Inferior parietal cortex (tissue), 1 donor: ENCODE measurements around the gene RMI1.
"Not testable (repeated sequence)": the region's sequence is repeated elsewhere in the genome, so short reads cannot be mapped to it uniquely, and the experiment has no call there.

ENCODE experiments used
- DNase-seq: peaks from one replicate; pipeline ENCODE4 v3.0.0-alpha.2; 2016; ENCODE audit errors: extremely low spot score

The RMI1 gene

GRCh38 chr9:84003246-84003645 is 22.6 kb downstream of the RMI1 start:
- no peak for DNase-seq

DNA sequence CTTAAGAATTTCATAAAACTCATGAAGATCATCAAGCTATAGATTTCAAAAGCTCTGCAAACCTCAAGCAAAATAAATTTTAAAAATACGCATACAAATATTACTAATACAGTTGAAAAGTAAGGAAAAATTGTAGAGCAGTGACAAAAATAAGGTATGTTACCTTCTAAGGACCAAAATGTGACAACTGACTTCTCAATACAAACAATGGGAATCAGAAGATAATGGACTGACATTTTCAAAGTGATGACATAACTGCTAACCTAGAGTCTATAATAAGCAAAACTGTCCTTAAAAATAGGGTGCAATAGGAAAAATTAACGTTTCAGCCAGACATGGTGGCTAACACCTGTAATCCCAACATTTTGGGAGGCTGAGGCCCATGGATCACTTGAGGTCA is 27.1 kb downstream of the RMI1 start:
- no peak for DNase-seq

DNA sequence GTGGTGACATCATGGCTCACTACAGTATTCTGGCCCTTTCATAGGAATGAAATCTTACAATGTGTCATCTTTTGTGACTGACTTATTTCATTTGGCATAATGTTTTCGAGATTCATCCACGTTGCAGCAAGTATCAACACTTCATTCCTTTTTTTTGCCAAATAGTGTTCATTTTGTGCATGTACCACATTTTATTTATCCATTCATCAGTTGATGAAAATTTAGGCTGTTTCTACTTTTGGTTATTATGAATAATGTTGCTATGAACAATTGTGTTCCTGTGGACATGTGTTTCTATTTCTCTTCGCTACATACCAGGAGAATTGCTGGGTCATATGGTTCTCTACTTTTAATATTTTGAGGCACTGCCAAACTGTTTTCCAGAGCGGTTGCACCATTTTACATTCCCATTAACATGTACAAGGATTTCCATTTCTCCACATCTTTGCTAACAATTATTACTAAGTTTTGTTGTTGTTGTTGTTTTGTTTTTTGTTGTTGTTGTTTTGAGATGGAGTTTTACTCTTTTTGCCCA is 43.5 kb downstream of the RMI1 start:
- no peak for DNase-seq

DNA sequence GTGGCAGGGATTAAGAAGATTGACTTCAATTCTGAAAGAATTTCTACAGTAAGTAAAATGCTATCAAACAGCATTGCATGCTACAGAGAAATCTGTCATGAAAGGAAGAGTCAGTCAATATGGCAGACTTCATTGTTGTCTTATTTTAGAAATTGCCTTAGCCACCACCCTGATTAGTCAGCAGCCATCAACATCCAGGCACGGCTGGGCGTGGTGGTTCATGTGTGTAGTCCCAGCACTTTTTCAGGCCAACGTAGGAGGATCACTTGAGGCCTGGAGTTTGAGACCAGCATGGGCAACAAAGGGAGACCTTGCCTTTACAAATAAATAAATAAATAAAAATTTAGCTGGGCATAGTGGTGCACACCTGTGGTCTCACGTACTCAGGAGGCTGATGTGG is 46.6 kb downstream of the RMI1 start:
- no peak for DNase-seq

GRCh38 chr9:84031534-84031933 is 50.9 kb downstream of the RMI1 start:
- no peak for DNase-seq

GRCh38 chr9:84041857-84042256 is 61.3 kb downstream of the RMI1 start:
- not testable (repeated sequence) for DNase-seq

DNA sequence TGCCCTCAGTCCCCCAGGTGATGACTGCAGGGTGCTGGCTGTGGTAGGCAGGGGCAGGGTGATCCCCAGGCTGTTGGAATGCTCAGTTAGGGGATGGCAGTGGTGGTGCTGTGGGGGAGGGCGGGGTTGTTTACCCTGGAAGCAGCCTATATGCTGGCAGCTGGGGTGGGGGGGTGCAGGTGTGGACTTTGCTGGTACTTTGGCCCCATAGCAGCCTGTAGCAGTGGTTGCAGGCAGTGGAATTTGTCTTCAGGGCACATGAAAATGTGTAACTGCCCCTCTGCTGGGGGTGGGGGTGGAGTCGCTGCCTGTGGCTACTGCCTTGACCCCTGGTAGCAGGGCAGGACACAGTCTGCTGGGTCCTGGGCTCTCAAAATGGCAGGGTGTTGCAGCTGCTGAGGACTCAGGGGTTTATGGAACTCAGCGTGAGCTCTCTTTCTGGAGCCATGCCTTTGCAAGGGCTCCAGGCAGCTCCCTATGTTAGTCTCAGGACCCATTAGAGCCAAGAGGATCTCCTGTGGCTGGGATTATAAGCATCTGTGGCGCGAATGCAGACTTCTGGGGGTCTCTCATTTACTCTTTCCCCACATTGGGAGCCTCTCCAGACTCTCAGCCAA is 65.0 kb downstream of the RMI1 start:
- no peak for DNase-seq
